ENCODE results near the gene AP2M1.

DNA sequence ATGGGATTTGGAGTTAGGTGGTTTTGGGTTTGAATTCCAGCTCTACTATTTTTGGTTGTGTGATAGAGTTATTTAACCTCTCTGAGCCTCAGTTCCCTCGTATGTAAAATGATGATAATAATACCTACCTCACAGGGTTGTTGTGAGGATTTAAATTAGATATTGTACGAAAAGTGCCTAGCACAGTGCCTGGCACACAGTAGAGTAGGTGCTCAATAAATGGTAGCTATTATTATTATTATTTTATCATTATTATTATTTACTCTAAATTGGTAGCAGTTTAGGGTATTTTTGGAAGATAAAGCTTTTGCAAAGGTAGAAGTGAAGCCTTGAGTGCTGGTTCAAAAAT is 1.3 kb upstream of the AP2M1 start:
- TF ChIP-seq POLR2A (IDR thresholded peaks at IDR 0.05; ENCODE audit: low read depth, low read length), result no peak
- no peak for TF ChIP-seq POLR2AphosphoS5 (IDR thresholded peaks at IDR 0.05; ENCODE audit: insufficient read depth, low read depth, low read length)

Data from endothelial cell of umbilical vein (primary cell).